Parathyroid adenoma (tissue), 2 donors: ENCODE data around the gene GBA2.

ENCODE experiments used
- H2AFZ ChIP-seq: fragments of 300-600 bp; sonication (generic); one replicate; pipeline ENCODE4 v1.7.0; 2017; ENCODE audit warnings: antibody characterized with exemption, mild to moderate bottlenecking
- H3K27ac ChIP-seq: fragments of 300-600 bp; sonication (generic); one replicate; pipeline ENCODE4 v1.7.0; 2017
- H3K27me3 ChIP-seq: fragments of 300-600 bp; sonication (generic); one replicate; pipeline ENCODE4 v1.7.0; 2017; ENCODE audit warnings: low read length; ENCODE audit not compliant: control insufficient read depth, insufficient read depth
- H3K36me3 ChIP-seq: fragments of 300-600 bp; sonication (generic); one replicate; pipeline ENCODE4 v1.7.0; 2017; ENCODE audit warnings: low read length; ENCODE audit not compliant: control insufficient read depth, insufficient read depth
- H3K4me1 ChIP-seq: fragments of 300-600 bp; sonication (generic); one replicate; pipeline ENCODE4 v1.7.0; 2017; ENCODE audit warnings: control low read depth
- H3K4me2 ChIP-seq: fragments of 300-600 bp; sonication (generic); one replicate; pipeline ENCODE4 v1.7.0; 2017; ENCODE audit warnings: low read length
- H3K4me3 ChIP-seq: fragments of 300-600 bp; sonication (generic); one replicate; pipeline ENCODE4 v1.7.0; 2017; ENCODE audit warnings: low read depth, low read length
- H3K79me2 ChIP-seq: fragments of 300-600 bp; sonication (generic); one replicate; pipeline ENCODE4 v1.7.0; 2017; ENCODE audit warnings: control low read depth
- H3K9ac ChIP-seq: fragments of 300-600 bp; sonication (generic); one replicate; pipeline ENCODE4 v1.7.0; 2017; ENCODE audit warnings: mild to moderate bottlenecking
- H3K9me3 ChIP-seq: fragments of 300-600 bp; sonication (generic); one replicate; pipeline ENCODE4 v1.7.0; 2017; ENCODE audit warnings: low read length; ENCODE audit not compliant: control insufficient read depth
- TF ChIP-seq, protein P1 (sequence below): fragments of 300-600 bp; sonication (generic); IDR thresholded peaks from one replicate; pipeline ENCODE4 v1.7.0; 2017; ENCODE audit warnings: antibody characterized with exemption, mild to moderate bottlenecking
- donor health status: primary hyperparathyroidism.

Gene GBA2

DNA sequence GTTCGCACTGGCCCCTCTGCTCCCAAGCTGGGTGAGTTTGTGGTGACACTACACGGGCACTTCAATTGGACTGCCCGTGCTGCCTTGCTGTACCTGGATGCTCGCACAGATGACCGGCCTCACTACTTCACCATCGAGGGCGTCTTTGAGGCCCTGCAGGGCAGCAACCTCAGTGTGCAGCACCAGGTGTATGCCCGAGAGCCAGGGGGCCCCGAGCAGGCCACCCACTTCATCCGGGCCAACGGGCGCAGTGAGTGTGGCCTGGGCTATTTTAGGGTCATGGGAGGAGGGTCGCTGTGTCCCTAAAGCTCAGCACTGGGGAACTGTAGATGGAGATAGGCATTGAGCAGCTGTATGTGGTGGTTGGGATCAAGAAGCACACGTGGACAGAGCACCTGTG, 43.8 kb upstream of the GBA2 start:
- TF ChIP-seq, protein P1, sequence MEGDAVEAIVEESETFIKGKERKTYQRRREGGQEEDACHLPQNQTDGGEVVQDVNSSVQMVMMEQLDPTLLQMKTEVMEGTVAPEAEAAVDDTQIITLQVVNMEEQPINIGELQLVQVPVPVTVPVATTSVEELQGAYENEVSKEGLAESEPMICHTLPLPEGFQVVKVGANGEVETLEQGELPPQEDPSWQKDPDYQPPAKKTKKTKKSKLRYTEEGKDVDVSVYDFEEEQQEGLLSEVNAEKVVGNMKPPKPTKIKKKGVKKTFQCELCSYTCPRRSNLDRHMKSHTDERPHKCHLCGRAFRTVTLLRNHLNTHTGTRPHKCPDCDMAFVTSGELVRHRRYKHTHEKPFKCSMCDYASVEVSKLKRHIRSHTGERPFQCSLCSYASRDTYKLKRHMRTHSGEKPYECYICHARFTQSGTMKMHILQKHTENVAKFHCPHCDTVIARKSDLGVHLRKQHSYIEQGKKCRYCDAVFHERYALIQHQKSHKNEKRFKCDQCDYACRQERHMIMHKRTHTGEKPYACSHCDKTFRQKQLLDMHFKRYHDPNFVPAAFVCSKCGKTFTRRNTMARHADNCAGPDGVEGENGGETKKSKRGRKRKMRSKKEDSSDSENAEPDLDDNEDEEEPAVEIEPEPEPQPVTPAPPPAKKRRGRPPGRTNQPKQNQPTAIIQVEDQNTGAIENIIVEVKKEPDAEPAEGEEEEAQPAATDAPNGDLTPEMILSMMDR, result no peak
- Histone ChIP-seq H3K4me1 (no peaks in the 10 kb centered on the region), H3K36me3 (no peaks in the 10 kb centered on the region), H3K9ac (no peak overlapping the region), H3K79me2 (no peaks in the 10 kb centered on the region), H3K9me3 (no peaks in the 10 kb centered on the region), H3K27ac (no peak overlapping the region), H3K4me3 (no peak overlapping the region), H3K4me2 (no peak overlapping the region), H3K27me3 (no peaks in the 10 kb centered on the region), H2AFZ (no peak overlapping the region)

DNA sequence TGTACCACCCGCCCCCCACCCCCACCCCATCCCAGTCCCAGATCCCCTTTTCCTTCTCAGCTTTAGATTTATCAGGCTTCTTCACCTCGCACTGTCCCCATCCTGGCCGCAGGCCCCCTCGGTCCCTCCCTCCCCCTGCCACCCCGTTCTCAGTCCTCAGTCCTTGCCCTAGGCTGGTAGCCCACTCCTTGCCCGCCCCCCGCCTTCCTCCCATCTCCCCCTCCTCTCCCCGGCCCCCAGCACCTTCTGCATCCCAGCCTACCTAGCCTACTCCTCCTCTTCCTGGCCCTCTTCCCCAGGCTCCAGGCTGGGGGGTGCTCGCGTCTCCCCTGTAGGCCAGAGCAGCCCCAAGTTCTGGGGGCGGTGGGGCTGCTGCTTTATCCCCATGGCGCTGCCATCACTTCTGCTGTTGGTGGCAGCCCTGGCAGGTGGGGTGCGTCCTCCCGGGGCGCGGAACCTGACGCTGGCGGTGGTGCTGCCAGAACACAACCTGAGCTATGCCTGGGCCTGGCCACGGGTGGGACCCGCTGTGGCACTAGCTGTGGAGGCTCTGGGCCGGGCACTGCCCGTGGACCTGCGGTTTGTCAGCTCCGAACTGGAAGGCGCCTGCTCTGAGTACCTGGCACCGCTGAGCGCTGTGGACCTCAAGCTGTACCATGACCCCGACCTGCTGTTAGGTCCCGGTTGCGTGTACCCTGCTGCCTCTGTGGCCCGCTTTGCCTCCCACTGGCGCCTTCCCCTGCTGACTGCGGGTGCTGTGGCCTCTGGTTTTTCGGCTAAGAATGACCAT, 43.2 kb upstream of the GBA2 start:
- Histone ChIP-seq H3K27ac (no peak overlapping the region), H3K9me3 (no peaks in the 10 kb centered on the region), H3K79me2 (no peaks in the 10 kb centered on the region), H3K4me2 (no peak overlapping the region), H2AFZ (no peak overlapping the region), H3K36me3 (no peaks in the 10 kb centered on the region), H3K4me3 (no peak overlapping the region), H3K9ac (no peak overlapping the region), H3K4me1 (no peaks in the 10 kb centered on the region), H3K27me3 (no peaks in the 10 kb centered on the region)
- TF ChIP-seq, protein P1, result no peak

DNA sequence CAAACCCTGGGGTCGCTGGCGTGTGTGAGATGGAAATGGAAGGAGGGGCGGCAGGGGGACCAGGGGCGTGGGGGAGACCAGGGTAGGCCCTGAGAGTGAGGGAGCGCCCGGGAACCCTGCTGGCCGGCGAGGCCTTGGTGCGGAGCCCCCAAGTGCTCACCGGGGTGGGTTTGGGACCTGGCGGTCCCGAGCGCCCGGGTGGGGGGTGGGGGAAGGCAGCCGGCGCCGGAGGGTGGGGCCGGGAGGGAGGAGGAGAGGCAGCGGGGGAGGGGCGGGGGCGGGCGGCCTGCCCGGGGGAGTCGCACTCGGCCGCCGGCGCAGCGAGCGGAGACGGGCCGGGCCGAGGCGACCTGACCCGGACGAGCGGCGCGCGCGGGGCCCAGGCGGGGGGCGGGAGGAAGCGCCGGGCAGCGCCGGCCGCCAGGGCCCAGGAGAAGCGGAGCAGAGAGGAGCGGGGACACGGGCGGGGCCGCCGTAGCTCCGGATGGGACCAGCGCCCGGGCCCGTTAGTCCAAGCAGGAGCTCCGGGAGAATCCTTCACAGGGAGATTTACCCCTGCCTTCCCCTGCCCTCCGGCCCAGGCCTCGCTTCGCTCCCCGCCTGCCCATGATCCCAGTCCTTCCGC, 42.4 kb upstream of the GBA2 start, which contains the start of gene NPR2:
NPR2 (plus strand) TSS at position 295 of the 625 bp plus-strand sequence. CDS start 818 bp downstream, outside the sequence.
- no peak within 1 kb of the TSS for H3K9ac ChIP-seq
- no peaks in the 10 kb centered on the region for H3K4me1 ChIP-seq
- H3K9me3 ChIP-seq, result no peaks in the 10 kb centered on the region
- TF ChIP-seq, protein P1, result no peak
- no peak within 1 kb of the TSS for H3K27ac ChIP-seq
- H3K36me3 ChIP-seq, result no peaks in the 10 kb centered on the region
- H2AFZ ChIP-seq, result no peak within 1 kb of the TSS
- no peak within 1 kb of the TSS for H3K4me3 ChIP-seq
- no peaks in the 10 kb centered on the region for H3K79me2 ChIP-seq
- H3K27me3 ChIP-seq, result no peaks in the 10 kb centered on the region
- H3K4me2 ChIP-seq, result peak within 1 kb of the TSS; percentile 17

DNA sequence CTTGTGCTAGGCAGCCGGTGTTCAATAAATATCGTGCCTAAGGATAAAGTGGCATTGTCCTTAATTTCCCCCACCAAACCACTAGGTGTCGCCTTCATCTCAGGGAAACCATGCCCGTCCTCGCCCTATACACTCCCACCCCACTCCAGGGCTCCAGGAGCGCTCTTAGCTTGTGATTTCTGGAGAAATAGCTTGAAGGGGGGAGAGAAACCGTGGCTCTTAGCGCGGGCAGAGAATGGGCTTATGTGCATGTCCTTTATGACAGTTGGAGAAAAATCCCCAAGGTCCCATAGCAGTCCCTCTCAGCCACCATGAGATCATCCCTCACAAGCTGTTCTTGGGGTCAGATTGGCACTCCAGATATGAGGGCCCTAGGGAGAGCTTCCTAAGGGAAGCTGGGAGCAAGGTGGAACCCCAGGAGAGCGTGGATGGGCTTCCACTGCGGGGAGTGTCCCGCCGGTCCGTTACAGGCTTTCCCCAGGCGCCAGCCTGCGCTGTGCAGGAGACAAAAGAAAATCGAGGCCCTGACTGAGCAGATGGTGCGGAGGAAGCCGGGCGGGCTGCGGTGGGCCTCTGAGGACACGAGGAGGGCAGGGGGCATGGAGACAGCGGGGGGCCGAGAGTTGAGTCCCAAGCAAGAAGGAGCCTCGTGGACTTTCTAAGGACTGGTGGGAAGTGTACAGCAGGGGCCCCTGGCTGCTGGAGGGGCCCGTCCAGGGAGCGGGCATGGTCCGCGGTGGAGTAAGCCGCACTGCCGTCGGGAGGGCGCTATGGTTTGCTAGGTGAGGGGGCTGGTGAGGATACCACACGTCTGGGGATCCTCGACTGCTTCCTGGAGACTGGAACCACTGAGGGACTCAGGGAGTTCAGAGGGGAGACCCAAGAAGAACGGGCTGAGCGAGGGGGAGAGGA, 41.6 kb upstream of the GBA2 start:
- Histone ChIP-seq H3K36me3 (no peaks in the 10 kb centered on the region), H3K4me2 (peak overlapping the region; percentile 17), H3K27ac (no peak overlapping the region), H3K4me3 (no peak overlapping the region), H3K4me1 (no peaks in the 10 kb centered on the region), H3K9ac (no peak overlapping the region), H2AFZ (no peak overlapping the region), H3K9me3 (no peaks in the 10 kb centered on the region), H3K27me3 (no peaks in the 10 kb centered on the region), H3K79me2 (no peaks in the 10 kb centered on the region)
- TF ChIP-seq, protein P1, result peak; percentile 68
